Germinal center (tissue), 1 donor: ENCODE data around the gene UBAC1.
"Not testable (repeated sequence)": the region's sequence is repeated elsewhere in the genome, so short reads cannot be mapped to it uniquely, and the experiment has no call there.

Experiments
- DNase-seq: peaks from one replicate; pipeline ENCODE4 v3.0.0; 2012; ENCODE audit warnings: mixed read lengths, low spot score

Gene UBAC1

DNA sequence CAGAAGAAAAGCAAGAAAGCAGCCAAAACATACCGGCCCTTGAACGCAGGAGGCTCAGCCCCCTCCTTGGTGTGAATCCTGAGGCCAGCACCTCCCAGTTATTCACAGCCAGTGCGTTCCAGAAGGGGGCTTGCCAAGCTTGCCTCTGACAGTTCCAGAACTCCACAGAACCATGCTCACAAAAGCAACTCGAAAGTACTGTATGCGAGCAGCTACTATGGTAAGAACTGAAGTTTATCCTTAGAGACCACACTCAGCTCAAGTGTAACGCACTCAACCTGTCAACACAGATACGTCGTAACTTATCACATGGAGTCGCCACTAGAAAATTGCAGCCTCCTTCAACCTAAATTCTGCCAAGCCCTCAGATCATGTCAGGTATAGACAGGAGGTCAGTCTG is 1.4 kb downstream of the UBAC1 start:
- no peak for DNase-seq

DNA sequence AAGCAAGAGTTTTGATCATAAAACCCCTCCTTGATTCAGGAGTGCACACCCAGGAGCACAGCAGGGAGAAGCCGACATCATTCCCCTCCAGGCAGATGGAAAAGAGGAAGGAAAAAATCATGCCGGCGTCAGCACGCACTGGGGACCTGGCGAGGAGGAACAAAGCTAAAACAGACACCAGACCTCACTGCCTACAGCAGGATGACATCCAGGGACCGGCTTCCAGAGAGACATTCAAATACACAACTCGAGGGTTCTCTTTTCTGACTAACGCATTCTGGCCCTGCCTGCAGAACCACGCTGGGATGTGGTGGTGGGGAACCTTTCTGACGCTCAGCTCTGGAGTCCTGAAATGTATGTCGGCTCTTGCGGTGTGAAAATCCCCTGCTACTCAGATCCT is 2.7 kb downstream of the UBAC1 start:
- no peak for DNase-seq

DNA sequence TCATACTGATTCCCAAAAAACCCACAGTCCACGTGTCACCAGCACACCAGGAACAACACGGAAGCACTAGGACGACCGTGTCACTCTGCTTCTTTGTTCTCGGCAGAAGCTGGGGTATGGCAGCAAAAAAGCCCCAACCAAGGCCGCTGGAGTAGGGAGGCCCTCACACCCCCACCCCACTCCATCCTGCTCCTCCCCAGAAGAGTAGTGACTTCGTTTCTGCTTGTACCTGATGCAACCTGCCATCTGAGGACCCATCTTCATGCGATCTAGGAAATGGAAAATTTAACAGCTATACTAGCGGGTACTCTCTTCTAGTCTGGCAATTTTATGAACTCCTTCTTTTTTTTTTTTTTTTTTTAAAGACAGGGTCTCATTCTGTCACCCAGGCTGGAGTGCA is 3.7 kb downstream of the UBAC1 start:
- DNase-seq: no peak

DNA sequence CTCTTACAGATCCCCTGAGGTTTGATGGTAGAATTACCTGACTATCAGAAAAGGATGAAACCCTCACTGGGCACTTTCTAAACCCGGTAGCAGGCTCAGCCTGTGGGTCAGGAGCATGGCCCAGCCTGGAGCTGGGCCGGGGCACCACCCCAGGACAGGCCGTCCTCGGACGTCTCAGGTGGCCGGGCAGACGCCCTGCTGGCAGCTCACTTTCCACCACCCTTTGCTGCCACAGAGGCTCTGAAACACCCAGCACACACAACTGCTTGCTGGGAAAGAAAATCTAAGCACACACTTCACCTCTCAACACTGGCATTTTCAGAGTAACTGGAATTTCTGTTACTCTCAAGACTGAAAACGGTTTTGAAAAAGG is 4.4 kb downstream of the UBAC1 start:
- no peak for DNase-seq

DNA sequence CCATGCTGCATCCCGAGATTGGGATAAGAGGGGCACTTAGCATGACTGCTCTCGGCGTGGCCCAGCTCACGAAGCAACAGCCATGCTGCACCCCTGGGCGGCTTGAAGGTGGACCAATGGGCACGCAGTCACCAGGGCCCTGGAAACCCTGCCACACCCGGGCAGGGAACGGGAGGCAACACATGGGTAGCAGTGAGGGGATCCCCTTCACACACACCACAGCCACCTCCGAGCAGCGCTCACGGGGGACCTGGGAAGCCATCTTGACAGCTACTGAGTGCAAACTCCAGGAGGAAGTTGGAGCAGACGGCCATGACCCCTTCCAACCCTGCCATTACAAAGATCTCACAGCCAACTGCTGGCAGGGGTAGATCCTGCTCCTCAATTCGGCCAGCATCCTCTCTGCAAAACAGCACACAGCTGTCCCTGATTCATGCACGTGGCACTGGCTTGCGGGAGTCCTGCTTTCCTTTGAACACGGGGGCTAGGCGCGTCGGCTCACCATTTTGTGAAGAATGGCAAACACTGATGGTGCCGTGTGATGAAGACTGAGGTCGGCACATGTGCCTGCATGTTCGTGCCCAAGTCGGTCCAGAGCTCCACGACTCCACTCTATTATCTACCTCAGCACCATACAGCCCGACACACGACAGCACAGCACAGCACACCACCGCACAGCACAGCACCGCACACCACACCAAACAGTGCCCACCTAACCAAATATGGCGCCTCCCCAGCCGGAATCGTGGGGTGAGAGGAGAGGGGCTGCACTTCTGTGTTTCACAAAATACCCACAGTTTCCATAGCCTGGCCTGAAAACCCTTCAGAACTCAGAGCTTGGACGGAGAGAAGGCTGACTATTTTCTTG is 5.0 kb downstream of the UBAC1 start:
- DNase-seq: no peak

DNA sequence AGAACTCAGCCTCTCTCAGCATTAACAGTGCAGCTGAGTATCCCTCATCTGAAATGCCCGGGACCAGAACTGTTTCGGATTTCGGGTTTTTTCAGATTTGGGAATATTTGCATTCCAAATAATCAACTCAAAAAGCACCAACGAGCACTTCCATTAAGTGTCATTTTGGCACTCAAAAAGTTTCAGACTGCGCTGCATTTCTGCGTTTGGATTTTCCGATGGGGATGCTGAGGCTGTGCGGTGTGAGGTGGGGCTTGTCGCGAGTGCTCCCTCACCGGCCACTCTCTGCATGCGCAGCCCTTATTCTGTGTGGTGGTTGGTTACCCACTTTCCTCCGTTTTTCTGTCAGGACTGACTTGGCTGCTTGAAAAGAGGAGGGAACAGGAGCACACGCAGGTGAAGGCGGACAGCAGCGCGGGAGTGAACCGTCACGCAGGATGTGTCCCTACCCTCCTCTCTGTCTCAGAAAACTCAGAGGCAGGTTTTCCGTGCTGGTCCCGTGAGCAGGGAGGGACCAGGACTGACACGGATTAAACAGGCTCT is 8.4 kb downstream of the UBAC1 start:
- DNase-seq: no peak

DNA sequence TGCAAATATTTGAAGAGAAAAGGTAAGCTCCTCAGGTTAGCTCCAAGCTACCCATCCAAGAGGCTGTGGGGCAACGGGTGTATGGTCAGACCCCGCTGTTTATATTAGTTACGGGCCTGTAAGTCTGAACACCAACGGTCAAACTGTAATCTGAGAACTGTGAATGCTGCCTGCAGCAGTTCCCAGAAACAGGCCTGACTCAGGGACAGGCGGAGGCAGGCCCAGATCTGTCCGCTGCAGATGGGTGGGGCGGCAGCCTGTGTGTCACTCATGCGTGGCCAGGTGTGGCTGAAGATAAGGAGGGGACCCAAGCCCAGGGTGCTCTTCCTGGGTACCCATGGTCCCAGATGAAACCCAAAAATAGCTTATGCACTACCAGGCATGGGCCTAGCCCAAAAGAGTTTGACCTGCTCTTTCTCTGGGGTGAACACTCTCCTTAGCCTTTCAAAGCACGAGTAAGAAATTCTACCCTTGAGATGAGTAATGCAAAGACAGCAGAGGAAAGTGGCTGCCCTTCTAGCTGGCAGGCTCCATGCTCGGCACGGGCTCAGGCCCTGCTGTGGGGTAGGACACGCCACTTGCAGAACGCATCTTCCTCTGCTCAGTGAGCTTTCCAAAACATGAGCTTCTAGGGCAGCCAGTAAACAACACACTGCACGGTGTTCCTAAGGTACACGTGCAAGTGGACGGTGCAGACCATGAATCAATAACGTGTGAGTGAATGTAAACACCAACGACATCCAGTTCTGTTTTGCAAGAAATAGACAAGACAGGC is 9.1 kb downstream of the UBAC1 start:
- no peak for DNase-seq

DNA sequence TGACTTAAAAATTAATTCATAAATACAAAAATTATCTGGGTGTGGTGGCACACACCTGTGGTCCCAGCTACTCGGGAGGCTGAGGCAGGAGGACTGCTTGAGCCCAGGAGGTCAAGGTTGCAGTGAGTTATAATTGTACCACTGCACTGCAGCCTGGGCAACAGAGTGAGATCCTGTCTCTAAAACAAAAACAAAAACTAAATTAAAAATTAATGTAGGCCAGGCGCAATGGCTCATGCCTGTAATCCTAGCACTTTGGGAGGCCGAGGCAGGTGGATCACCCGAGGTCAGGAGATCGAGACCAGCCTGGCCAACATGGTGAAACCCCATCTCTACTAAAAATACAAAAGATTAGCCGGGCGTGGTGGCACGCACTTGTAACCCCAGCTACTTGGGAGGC is 9.9 kb downstream of the UBAC1 start:
- DNase-seq: not testable (repeated sequence)

DNA sequence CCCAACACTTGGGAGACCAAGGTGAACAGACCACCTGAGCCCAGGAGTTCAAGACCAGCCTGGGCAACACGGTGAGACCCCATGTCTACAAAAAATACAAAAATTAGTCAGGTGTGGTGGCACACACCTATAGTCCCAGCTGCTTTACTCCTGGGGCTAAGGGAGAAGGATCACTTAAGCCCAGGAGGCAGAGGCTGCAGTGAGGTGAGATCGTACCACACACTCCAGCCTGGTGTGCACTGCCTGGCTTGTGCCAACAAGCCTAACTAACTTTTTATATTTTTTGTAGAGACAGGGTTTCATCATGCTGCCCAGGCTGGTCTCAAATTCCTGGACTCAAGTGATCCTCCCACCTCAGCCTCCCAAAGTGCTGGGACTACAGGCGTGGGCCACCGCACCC is 10.3 kb downstream of the UBAC1 start:
- not testable (repeated sequence) for DNase-seq

DNA sequence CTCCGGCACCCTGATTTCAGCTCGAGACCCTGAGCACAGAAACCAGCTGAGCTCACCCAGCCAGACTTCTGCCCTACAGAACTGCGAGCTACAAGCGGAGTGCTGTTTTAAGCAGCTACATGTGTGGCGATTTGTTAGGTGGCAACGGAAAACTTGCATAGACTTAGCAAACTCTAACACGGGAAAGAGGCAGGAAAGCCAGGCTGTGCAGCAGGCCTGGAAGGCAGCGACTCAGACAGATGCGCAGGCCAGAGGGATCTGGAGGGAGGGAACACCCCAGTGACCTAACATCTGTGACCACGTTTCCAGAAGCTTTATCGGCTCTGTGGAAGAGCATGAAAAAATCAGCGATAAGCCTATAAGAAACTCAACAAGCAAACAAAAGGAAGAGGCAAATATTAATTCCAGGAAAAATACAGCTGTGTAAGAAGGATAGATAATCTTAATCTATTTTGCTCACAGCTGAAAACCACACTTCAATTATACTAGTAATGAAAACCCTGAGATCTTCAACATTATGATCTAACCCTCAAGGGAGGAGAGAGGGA is 11.0 kb downstream of the UBAC1 start:
- no peak for DNase-seq

DNA sequence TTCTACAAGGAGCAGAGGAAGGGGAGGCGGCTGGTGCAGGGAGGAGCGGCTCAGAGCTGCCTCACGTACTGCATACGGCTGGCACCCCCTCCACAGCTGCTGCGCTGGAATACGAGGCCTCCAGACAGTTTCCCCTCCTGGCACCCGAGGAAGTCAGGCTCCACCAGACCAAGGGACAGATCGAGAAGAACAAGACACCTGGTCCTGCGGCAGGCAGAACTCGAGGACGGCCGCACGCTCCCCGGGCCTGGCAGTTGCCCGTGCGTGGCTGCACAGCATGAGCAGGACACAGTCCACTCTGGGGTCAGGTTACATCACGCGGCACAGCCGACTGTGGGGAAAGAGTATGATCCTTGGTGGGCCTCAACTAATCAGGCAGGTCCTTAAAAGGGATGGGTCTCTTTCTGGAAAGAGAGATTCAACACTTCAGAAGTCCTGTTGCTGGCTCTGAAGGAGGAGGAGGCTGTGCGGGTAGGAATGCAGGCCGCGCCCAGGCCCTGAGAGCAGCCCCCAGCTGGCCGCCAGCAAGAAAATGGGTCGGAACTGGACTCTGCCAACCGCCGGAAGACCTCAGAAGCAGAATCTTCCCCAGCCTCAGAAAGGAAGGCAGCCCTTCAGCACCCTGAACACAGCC is 11.6 kb downstream of the UBAC1 start:
- no peak for DNase-seq

DNA sequence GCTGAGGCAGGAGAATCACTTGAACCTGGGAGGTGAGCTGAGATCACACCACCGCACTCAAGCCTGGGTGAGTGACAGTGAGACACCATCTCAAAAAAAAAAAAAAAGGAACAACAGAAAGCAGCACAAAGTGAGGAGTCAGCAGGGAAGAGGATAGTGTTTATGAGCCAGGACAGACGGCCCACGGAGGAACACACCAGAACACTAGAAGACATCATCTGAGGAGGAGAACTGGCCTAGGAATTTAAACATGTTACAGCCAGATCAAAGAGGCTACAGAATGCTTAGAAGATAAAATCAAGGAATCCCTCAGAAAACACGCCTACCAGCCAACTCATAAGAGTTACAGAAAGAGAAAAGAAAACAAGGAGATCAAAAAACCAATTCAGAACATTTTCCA is 12.2 kb downstream of the UBAC1 start:
- DNase-seq: no peak

DNA sequence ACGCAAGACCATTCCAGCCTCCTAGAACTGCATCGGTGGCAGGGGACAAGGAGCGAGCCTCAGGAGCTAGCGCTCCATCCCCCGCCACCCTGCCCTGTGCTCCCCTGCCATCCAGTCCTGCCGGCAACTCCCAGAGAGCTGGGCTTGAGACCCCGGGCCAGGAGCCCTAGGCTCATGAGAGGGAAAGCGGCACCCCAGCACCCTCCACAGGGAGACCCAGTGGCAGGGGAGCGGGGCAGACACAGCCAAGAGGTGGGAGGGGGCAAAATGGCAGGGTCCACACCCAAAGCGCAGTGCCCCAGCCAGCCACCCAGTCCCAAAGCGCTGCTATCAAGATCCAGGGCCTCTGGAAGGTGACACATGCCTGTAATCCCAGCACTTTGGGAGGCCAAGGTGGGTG is 12.7 kb downstream of the UBAC1 start:
- no peak for DNase-seq

DNA sequence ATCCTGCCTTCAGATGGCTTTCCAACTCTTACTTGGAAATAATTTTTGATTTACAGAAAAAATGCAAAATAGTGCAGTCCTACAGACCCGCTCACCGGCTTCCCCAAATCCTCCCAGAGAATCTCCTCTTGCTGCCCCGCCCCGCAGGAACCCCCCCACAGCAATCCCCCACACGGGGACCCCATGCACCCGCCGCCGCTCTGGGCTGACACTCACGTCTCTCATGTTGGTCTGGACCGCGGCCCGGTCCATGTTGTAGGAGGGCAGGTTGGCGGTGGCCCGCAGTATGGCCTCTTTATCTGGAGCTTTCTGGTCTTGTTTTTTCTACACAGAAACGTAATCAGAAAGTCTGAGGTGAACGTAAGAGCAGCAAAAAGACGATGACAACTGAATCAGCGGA is 13.6 kb downstream of the UBAC1 start:
- no peak for DNase-seq

DNA sequence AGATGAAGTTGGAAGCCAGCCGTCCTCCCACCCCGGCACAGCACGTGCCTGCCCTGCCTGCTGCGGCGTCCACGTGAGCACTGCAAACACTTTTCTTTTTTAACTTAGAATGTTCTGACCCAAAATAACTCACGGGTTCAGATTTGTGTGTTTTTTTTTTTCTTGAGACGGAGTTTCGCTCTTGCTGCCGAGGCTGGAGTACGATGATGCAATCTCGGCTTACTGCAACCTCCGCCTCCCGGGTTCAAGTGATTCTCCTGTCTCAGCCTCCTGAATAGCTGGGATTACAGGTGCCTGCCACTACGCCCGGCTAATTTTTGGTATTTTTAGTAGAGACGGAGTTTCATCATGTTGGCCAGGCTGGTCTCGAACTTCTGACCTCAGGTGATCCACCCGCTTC is 14.1 kb downstream of the UBAC1 start:
- not testable (repeated sequence) for DNase-seq

DNA sequence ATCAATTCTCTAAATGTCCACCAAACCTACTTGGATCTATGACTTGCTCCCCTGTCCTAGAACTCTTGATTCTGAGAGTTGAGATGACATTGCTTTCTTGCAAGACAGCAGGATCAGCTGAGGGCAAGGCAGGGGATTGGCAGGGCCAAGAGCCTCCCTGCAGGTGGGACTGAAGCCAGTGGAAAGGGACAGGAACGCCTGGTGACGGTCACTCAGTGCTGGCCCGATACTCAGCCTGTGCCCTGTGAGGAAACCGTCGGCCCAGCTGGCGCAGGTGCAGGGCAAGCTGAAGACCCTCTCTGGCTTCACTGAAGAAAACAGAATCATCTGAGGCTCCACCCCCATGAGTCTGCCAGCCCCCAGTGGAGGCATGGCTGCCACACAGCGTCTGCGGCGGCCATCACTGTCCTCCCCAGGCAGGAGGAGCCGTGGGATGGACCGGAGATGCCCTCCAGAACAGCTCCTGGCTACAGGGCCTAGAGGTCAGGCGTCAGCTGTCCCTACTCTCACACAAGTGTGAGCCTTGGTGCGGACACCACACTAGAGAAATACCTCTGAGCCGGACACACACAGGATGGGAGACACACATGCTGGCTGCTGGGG is 14.7 kb downstream of the UBAC1 start:
- DNase-seq: no peak

DNA sequence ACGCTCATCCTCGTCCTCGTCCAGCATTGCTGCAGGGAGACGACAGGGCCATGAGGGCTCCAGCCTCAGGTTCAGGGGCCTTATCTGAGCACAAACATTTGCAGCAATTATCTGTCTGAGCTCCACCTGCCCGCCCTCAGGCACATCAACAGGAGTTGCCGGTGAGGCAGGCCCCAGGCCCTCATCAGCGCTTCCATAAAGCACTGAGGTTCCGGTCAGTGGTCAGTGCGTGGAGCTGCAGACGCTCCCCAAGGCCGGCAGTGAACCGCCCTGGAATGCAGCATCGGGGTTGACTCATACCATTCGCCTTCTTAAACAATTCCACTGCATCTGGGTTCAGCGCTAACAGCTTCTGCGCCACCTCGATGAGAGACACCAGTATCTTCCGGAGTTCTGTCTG is 15.2 kb downstream of the UBAC1 start:
- no peak for DNase-seq

DNA sequence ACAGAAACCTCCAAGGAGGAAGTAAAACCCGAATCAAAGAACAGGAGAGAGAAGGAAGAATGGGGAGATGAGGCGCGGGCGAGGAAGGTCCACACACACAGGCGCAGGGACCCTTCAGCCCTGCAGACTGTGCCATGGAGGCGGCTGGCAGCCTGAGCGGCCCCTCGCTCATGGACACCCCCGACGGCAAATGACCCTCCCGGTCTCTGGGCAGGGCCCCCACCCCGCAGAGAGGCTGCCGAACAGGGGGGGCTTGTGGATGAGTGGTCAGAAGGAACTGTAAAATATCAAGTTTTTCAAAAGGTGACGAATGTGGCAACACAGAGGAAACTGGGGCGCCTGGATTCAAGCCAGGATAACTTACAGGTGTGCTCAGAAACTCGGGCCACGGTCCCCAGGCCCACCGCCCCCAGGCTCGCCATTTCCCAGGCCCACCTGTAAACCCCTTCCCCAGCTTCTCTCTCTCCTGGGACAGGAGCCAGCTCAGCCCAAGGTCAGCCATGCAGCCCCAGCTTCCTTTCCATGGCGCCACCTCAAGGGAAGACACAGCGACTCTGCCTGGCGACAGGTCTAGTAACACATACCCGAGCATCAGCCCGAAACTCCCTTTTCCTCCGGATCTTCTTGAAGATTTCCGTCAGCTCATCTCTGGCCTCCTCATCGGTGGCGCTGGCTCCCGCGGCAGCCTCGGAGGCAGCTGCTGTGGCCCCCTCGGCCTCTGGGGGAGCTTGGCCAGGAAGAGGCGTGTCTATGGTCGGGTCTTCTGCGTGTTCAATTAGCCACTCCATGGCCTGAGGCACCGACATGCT is 16.5 kb downstream of the UBAC1 start:
- no peak for DNase-seq

DNA sequence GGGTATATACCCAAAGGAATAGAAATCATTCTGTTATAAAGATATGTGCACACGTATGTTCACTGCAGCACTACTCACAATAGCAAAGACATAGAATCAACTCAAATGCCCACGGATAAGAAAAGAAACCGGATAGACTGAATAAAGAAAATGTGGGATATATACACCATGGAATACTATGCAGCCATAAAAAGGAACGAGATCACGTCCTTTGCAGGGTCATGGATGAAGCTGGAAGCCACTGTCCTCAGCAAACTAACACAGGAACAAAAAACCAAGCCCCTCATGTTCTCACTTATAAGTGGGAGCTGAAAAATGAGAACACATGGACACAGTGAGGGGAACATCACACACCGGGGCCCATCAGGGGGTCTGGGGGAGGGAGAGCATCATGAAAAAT is 17.6 kb downstream of the UBAC1 start:
- not testable (repeated sequence) for DNase-seq

DNA sequence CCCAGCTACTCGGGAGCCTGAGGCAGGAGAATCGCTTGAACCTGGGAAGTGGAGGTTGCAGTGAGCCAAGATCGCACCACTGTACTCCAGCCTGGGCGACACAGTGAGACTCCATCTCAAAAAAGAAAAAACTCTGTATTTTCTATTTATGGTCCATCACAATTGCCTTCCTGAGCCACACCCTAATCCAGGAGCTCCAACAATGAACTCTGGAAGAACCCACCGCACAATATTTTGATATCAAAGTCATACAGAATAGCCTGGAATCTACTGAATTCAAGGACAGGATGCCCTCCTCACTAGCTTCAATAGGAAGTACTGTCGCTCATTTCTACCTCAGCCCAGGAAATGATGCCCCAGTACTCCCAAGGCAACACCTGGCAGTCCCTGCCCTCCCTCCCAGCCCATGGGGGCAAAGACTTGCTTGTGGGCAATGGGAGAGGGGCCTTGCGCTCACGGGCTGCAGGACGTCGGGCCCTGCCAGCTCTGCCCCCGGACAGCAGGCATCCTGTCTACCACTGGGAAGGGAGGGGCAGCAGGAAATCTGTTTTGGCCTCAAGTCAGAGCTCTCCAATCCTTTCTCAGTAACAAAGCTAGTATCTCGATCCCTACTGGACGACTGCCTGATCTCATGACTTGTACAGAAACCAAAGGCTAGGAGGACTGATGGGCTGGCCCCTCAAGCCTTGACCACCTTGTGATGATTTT is 19.7 kb downstream of the UBAC1 start:
- no peak for DNase-seq
